ENCODE data around the gene PLPP7.
"Not testable (repeated sequence)": the region's sequence is repeated elsewhere in the genome, so short reads cannot be mapped to it uniquely, and the experiment has no call there.

PLPP7 gene

GRCh38 chr9:131289301-131290035, at the start of gene PLPP7:
PLPP7 (plus strand) TSS chr9:131289723; CDS start chr9:131289998, 275 bp downstream.
- DNase-seq, result peak; percentile 59

GRCh38 chr9:131240047-131240921, 49.2 kb upstream of the PLPP7 start:
- DNase-seq, result no peak

GRCh38 chr9:131244331-131244730, 45.2 kb upstream of the PLPP7 start:
- DNase-seq, result not testable (repeated sequence)

GRCh38 chr9:131246618-131247017, 42.9 kb upstream of the PLPP7 start:
- no peak for DNase-seq

- no peak for DNase-seq
Measured at GRCh38 chr9:131252120-131252519, 37.4 kb upstream of the PLPP7 start.

DNA sequence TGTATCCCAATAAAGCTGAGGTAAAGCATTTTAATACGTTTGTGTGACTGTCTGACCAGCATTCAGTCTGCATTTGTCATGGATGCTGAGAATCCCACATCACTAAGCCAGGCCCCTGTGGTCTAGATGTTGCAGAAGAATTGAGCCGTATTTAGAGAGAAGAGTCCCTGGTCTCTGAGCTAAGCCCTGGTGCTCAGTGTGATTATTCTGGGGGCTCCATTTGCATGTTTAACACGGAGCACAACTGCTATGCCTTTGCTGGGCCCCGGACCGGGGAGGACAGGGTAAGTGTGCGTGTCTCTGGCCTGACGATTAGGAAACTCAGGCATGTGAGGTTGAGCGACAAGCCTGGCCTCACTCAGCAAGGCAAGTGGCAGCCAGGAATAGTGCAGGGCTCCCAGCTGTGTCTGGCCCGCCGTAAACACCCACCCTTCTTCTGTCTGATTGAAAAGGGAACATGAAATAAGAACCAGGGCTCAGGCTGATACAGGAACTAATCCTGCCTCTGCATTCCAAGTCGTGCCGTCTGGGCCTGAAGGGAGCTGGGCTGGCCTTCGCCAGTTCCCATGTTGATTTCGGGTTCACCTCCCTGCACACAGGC, 35.5 kb upstream of the PLPP7 start:
- peak; percentile 74 for DNase-seq

- DNase-seq, result no peak
Measured at GRCh38 chr9:131254626-131255025, 34.9 kb upstream of the PLPP7 start.

DNA sequence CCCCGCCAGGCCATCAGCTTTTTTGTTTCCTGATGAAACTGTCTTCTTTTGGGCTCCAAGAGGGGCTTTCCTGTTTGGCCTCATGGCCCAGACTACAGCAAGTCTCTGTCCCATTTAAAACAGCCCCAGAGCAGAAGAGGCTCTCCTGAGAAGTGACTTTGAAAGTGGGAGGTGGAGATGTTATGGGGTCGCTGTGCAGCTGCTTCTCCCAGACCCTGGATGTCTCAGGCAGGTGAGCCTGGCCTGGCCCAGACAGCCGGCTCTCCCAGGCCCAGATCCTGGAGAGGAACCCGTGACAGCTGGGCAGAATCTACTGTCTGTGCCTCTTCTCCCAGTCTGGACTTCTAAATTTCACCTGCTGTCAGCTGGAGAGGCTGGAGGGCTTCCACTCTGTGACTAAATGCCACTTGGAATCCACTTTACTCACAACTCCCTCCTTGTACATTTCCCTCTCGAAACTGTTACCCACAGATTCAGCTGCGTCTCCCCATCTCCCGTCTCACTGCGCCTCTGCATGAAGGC, 33.8 kb upstream of the PLPP7 start:
- no peak for DNase-seq

- no peak for DNase-seq
Measured at GRCh38 chr9:131257266-131258025, 32.1 kb upstream of the PLPP7 start.

DNA sequence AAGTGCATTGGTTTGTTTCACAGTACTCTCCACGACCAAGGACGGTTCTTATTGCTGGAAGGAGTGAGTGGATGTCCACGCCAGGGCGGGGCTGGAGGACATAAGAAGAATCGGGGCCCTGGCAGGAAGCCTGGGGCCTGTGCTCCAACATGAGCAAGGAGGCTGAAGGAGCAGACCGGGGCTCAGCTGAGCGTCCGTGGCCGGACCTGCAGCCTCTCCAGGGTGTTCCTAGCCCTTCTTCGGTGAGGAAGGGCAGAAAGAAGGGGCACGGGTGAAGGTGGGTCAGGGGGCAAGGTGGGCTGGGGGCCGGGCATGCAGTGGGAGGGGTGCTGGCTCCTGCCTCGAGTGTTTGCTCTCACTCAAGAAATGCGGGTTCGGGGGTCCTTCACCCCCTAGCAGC, 31.3 kb upstream of the PLPP7 start:
- no peak for DNase-seq

DNA sequence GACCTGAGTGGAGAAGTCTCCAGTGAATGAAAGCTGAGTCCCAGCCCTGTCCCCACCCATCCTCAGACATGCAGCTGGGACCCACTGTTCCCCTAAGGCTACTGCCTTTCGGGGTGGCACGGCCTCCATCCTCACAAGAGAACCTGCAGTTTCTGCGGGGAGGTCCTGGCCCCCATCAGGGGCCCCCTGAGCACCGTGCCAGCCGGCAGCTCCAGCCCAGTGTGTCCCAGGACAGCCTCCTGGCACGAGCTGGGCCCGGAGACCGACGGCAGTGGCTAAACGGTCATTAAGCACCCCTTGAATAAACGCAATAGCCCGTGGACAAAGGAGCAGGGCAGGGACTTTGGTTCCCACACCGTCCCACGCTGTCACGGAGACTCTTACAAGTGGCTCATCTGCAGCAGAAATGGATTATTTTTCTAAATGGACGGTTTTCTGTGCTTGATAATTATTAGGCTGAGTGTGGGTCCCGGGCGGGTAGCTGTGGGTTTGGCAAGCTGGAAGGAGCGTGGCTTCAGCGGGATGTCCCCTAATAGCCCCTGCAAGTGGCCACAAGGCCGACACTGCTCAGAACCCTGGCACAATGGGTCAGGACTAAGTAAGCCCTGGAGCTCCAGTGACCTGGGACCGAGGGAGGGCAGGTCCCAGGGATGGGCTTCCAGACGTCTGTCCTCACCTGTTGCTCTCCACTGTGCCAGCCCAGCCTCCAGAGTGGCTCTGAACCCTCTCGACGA, 30.7 kb upstream of the PLPP7 start:
- no peak for DNase-seq

GRCh38 chr9:131259432-131259898, 30.1 kb upstream of the PLPP7 start:
- no peak for DNase-seq

DNA sequence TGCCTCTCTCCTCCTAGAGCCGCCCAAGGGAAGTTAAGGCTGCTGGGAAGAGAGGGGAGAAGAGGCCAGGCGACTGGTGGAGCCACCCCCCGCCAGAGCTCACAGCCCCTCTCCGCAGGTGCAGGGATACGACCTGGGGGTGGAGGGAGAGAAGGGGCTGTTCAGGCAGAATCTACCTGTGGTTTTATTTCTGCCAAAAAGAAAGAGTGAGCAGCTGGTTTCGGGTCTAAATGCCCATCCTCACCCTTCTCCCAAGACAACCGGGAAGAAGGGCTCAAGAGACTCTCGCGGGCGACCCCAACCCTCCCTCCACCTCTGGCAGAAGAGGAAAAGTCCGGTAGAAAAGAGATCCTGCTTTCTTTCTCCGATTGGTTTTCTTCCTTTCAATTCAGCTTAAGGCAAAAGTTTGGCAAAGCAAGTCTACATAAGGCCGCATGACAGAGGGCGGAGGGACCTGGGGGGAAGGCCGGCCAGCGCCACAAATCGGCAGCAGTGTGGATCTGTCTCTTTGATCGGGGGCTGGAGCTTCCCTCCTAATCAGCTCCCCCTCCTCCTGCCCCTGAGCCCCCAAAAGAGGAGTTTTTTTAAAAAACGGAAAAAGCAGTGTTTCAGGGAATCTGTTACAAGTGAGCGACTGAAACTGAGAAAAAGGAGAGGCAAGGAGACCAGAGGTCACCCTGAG, 29.5 kb upstream of the PLPP7 start:
- DNase-seq, result no peak

DNA sequence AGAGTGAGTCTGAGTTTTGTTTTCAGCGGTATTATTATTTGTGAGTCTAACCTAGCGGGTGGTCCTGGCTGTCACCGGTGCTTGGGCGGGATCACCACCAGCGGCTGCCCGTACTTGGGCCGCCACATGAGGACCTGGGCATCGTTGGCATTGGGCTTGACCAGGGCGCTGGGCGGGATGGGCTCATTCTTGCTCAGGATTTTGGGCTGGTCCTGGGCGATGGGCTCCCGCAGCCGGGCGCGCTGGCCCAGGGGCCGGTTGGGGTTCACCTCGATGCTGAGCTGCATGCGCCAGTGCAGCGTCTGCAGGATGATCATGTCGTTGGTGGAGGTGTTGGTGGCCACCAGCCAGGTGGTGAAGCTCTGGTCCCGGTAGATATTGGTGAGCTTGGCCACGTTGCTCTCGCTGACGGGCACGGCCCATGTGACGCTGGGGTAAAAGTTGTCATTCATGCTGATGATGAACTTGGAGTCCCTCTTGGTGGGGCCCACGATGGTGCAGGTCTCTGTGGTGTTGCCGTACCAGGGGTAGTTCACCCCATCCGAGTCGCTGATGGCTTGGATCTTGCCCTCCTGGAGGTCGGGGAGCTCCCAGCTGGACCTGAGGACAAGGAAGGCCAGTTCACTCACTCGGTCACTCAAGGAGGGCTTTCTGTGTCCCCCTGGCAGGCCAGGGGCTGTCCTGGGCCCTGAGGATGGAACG, 28.6 kb upstream of the PLPP7 start:
- DNase-seq, result no peak

DNA sequence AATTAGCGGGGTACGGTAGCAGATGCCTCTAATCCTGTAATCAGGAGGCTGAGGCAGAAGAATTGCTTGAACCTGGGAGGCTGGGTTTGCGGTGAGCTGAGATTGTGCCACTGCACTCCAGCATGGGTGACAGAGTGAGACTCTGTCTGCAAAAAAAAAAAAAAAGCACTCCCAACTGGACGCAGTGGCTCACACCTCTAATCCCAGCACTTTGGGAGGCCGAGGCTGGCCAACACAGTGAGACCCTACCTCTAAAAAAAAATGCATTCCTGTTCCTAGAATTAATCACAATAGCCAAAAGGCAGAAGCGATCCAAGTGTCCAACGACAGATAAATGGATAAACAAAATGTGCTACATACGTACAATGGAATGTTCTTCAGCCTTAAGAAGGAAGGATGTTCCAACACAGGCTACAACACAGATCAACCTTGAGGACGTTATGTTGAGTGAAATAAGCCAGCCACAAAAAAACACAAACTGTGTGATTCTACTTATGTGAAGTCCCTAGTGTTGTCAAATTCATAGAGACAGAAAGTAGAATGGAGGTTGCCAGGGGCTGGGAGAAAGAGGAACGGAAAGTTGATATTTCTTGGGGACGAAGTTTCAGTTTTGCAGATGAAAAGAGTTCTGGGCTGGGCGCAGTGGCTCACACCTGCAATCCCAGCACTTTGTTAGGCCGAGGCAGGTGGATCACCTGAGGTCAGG, 27.0 kb upstream of the PLPP7 start:
- no peak for DNase-seq

- DNase-seq, result not testable (repeated sequence)
Measured at GRCh38 chr9:131263033-131263343, 26.5 kb upstream of the PLPP7 start.

GRCh38 chr9:131263701-131264100, 25.8 kb upstream of the PLPP7 start:
- no peak for DNase-seq

GRCh38 chr9:131264231-131264630, 25.3 kb upstream of the PLPP7 start:
- peak; percentile 30 for DNase-seq

DNA sequence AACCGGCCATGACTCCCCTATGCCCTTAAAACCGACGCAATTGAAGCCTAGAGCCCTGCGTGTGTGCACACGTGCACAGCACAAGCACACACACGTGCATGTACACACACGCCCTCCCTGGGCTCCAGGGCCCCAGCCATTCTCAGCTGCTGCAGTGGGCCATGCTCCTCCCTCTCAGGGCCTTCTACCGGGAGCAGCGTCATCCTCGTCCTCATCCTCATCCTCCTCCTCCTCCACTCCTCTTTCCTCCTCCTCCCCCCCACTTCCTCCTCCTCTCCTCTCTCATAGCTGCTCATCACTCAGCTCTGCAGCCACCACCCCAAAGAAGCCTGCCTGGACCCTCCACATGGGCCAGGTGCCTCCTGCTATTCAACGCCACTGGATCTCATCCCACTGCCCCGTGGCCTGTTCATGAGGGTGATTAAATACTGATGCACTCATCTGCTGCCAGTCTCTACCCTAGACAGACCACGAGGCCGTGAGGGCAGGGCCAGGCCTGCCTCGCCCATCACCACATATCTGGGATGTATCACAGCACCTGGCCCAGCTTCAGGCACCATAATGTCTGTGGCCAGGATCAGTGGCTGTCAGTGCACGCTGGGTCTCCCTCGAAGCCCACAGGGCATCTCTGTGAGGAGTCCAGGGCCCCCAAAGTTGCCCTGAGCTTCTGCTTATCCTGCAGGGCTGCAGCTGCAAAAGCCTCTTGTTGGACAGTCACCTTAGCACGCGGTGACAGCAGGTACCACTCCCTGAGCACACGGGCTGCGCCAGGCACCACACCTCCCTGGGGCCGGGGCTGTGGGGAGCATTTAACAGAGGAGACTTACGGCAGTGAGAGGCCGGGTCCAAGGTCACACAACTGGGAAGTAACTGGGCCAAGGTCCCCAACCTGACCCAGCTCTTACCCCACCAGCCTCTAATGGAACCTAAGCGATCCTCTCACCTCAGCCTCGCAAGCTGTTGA, 23.0 kb upstream of the PLPP7 start:
- peak; percentile 9 for DNase-seq
